Suppressor macrophage treated with lipopolysaccharide for 1 hour (primary cell): Measurements from ENCODE around the gene ZNF346.
A peak's percentile ranks its signal among the peaks of the same experiment; 100 is the strongest.

ENCODE experiments used
- DNase-seq, 3 donors: peaks; one replicate each; pipeline ENCODE4 v3.0.0-alpha.2; 2020 to 2022

The ZNF346 gene

DNA sequence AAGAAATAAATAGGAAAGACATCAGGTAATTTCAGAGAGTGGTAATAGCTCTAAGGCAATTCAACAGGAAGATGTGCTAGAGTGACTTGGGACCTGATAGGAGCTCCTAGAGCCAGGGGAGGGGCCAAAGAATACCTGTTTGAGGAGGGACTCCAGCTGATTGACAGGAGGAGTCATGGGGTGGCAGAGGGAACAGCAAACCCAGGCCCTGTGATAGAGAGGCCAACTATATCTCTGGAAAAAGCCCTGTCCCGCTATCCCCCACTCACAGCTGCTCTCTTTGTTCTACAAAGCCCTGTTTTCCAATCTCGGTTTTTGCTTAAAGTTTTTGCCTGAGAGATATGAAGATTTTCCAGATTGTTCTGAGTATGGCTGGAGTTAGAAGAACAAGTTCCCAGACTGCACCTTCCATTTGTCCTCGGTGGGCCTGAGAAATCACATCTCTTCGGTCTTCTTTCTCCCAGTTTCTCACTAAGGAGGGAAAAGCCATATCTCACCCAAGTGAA is 102.0 kb downstream of the ZNF346 start:
- no peak for DNase-seq

GRCh38 chr5:177126771-177127170 is 104.3 kb downstream of the ZNF346 start:
- DNase-seq = no peak

- DNase-seq = peak; percentile 44 to 48 (median 46)
Observed at GRCh38 chr5:177128551-177128981, 106.1 kb downstream of the ZNF346 start.

- no peak for DNase-seq
Observed at GRCh38 chr5:177130211-177131018, 107.9 kb downstream of the ZNF346 start.
